ENCODE measurements around the gene ARL6IP1. TPM values are rescaled to one million over a fixed set of nuclear protein-coding genes. Genes with fewer than 3 reads are reported as not detected.

ARL6IP1 gene
- total and polyA plus RNA-seq, 5 donors from 2014 or later = 110 to 374 (median 281) TPM

DNA sequence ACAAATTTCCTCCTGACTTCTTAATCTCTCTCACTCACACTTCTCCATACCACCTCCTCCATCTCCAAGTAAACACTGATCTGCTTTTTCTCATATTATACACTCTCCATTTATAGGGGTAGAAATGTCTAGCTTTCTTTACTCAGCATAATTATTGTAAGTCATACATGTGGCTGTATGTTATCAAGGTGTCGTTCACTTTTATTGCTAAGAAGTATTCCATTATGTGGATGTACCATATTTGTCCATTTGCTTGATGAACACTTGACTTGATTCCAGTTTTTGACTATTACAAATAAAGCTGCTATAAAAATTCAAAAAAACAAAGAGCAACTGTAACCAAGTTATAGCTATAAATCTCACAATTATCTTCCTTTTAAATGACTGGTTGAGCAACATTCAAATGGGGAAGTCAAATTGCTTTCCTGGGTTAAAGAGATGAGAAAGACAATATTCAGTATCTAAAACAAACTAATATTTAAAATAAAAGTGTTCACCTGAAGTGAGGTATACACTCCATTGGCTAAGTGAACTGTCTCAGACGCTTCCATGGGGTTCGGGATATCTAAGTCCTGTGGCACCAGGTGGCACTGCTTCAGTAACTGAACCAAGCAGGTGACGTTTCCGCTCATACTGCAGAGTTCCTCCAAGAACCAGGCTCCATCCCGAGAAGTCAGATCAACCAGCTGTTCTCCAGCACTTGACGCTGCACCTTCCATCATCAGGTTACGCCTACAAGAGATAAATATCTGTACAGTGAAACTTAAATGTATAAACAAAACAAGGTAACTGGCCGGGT, 32.6 kb upstream of the ARL6IP1 start:
- DNase-seq = no peak
- no peaks in the 10 kb centered on the region for H3K27me3 Mint-ChIP-seq
- Histone ChIP-seq H3K27ac (ENCODE audit: insufficient read depth, low read length, poor library complexity, severe bottlenecking) (no peak overlapping the region), H3K36me3 (ENCODE audit: control insufficient read depth, insufficient read depth, low read length) (peaks cover 98% of the 10 kb centered on the region), H3K4me1 (ENCODE audit: control insufficient read depth, insufficient read depth, low read length, poor library complexity, severe bottlenecking) (no peaks in the 10 kb centered on the region), H3K27me3 (ENCODE audit: control insufficient read depth, insufficient read depth, low read length) (no peaks in the 10 kb centered on the region), H3K4me3 (ENCODE audit: low read depth, low read length) (no peak overlapping the region), H3K9me3 (ENCODE audit: control insufficient read depth in 2 of 2, low read length in 2 of 2) (no peaks in the 10 kb centered on the region)
- H3K9me3 Mint-ChIP-seq = no peaks in the 10 kb centered on the region
- no peak overlapping the region for H3K4me3 Mint-ChIP-seq
- ATAC-seq (ENCODE audit: low read depth in 2 of 2) = no peak
- peaks cover 0 to 3% (median under 1%) of the 10 kb centered on the region in 4 donors for H3K4me1 Mint-ChIP-seq
- peaks cover 54% of the 10 kb centered on the region for H3K36me3 Mint-ChIP-seq
- H3K27ac Mint-ChIP-seq = peak overlapping the region in 2 of 3 donors; percentile 32 to 44

DNA sequence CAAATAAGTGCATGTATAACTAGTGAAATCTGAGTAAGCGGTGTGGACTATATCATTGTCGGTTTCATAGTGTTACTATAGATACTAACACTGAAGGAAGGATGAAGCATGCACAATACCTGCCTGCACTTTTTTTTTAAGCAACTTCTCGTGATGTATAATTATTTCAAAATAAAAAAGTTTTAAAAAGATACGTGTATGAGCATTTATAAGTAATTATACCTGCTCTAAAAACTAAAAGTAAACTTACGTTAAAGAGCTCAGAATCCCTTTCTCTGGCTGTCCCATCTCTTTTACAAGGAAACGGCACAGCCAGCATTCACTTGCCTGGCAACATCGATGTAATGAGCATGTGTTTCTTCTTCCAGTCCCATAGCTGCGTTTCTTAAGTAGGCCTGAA, 31.3 kb upstream of the ARL6IP1 start:
- Histone ChIP-seq H3K27ac (ENCODE audit: insufficient read depth, low read length, poor library complexity, severe bottlenecking) (no peak overlapping the region), H3K4me1 (ENCODE audit: control insufficient read depth, insufficient read depth, low read length, poor library complexity, severe bottlenecking) (no peaks in the 10 kb centered on the region), H3K9me3 (ENCODE audit: control insufficient read depth in 2 of 2, low read length in 2 of 2) (no peaks in the 10 kb centered on the region), H3K27me3 (ENCODE audit: control insufficient read depth, insufficient read depth, low read length) (no peaks in the 10 kb centered on the region), H3K4me3 (ENCODE audit: low read depth, low read length) (no peak overlapping the region), H3K36me3 (ENCODE audit: control insufficient read depth, insufficient read depth, low read length) (peaks cover 96% of the 10 kb centered on the region)
- ATAC-seq (ENCODE audit: low read depth in 2 of 2) = no peak
- no peak overlapping the region for H3K27ac Mint-ChIP-seq
- no peaks in the 10 kb centered on the region for H3K27me3 Mint-ChIP-seq
- H3K4me1 Mint-ChIP-seq = peaks cover 0 to 2% (median 0%) of the 10 kb centered on the region in 4 donors
- H3K36me3 Mint-ChIP-seq = peaks cover 53% of the 10 kb centered on the region
- H3K4me3 Mint-ChIP-seq = no peak overlapping the region
- H3K9me3 Mint-ChIP-seq = no peaks in the 10 kb centered on the region
- no peak for DNase-seq

DNA sequence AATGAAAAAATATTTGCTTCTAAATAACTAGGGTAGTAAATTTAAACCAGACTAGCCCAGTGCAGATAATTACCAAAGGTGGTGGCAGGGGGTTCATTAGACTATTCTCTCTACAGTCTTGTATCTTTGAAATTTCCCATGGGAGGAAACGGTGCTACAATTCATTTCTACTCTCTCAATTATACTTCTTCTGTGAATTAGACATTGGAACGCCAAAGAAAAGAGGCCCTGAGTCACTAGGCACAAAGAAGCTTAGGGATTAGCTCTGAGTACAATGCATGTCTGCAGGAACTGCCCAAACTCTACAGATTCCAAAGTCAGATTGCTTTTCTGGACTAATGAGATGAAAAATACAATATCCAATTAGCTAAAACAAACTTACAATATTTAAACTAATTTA, 30.7 kb upstream of the ARL6IP1 start:
- H3K27me3 Mint-ChIP-seq = no peaks in the 10 kb centered on the region
- Histone ChIP-seq H3K4me3 (ENCODE audit: low read depth, low read length) (no peak overlapping the region), H3K27me3 (ENCODE audit: control insufficient read depth, insufficient read depth, low read length) (no peaks in the 10 kb centered on the region), H3K36me3 (ENCODE audit: control insufficient read depth, insufficient read depth, low read length) (peaks cover 92% of the 10 kb centered on the region), H3K4me1 (ENCODE audit: control insufficient read depth, insufficient read depth, low read length, poor library complexity, severe bottlenecking) (no peaks in the 10 kb centered on the region), H3K9me3 (ENCODE audit: control insufficient read depth in 2 of 2, low read length in 2 of 2) (no peaks in the 10 kb centered on the region), H3K27ac (ENCODE audit: insufficient read depth, low read length, poor library complexity, severe bottlenecking) (no peak overlapping the region)
- peaks cover 0 to 2% (median 0%) of the 10 kb centered on the region in 4 donors for H3K4me1 Mint-ChIP-seq
- ATAC-seq (ENCODE audit: low read depth in 2 of 2) (no peak), DNase-seq (no peak)
- no peak overlapping the region for H3K4me3 Mint-ChIP-seq
- H3K9me3 Mint-ChIP-seq = no peaks in the 10 kb centered on the region
- peaks cover 47% of the 10 kb centered on the region for H3K36me3 Mint-ChIP-seq
- H3K27ac Mint-ChIP-seq = no peak overlapping the region

DNA sequence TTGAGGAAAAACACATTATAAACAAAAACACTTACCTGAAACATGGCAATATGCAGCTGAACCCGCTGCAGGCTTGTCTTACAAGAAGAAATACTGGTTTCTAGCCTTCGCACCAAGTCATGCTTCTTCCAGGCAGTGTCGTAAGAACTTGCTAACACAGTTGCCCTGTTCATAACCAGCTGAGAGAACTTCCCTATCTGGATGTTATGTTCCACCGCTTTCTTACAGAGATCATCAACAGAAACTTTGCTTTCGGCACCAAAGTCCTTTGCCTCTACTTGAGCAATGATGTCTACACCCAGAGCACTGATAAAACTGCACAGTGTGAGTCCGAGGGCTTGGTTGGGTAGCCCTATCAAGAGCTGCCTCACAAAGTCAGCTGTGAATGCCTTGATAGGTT, 27.9 kb upstream of the ARL6IP1 start:
- Histone ChIP-seq H3K4me1 (ENCODE audit: control insufficient read depth, insufficient read depth, low read length, poor library complexity, severe bottlenecking) (no peaks in the 10 kb centered on the region), H3K9me3 (ENCODE audit: control insufficient read depth in 2 of 2, low read length in 2 of 2) (no peaks in the 10 kb centered on the region), H3K36me3 (ENCODE audit: control insufficient read depth, insufficient read depth, low read length) (peaks cover 67% of the 10 kb centered on the region), H3K4me3 (ENCODE audit: low read depth, low read length) (no peak overlapping the region), H3K27ac (ENCODE audit: insufficient read depth, low read length, poor library complexity, severe bottlenecking) (no peak overlapping the region), H3K27me3 (ENCODE audit: control insufficient read depth, insufficient read depth, low read length) (no peaks in the 10 kb centered on the region)
- ATAC-seq (ENCODE audit: low read depth in 2 of 2) (no peak), DNase-seq (no peak)
- H3K36me3 Mint-ChIP-seq = peaks cover 30% of the 10 kb centered on the region
- no peaks in the 10 kb centered on the region for H3K27me3 Mint-ChIP-seq
- no peak overlapping the region for H3K27ac Mint-ChIP-seq
- H3K4me1 Mint-ChIP-seq = no peaks in the 10 kb centered on the region
- H3K4me3 Mint-ChIP-seq = no peak overlapping the region
- H3K9me3 Mint-ChIP-seq = no peaks in the 10 kb centered on the region

DNA sequence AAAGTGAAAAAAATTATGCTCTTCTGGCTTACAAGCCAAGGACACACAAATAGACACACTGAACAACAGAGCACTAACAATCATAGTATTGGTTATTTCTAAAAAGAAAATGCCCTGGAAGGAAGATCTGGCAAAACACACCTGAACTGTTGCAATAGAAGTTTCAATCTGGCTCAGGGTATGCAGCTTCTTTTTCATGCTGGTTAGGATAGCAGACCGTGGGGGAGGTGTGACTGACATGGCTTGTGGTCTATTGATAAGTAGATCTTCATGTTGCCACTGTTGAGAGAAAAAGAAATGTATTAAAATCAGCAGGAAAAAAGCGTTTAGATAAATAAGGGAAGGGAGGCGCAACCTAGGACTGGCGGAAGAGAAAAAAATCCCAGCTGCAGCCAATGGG, 26.5 kb upstream of the ARL6IP1 start:
- Mint-ChIP-seq H3K4me1 (no peaks in the 10 kb centered on the region), H3K4me3 (no peak overlapping the region), H3K36me3 (peaks cover 23% of the 10 kb centered on the region), H3K27me3 (no peaks in the 10 kb centered on the region), H3K27ac (no peak overlapping the region), H3K9me3 (no peaks in the 10 kb centered on the region)
- DNase-seq (no peak), ATAC-seq (ENCODE audit: low read depth in 2 of 2) (no peak)
- no peaks in the 10 kb centered on the region for H3K27me3 ChIP-seq (ENCODE audit: control insufficient read depth, insufficient read depth, low read length)
- no peak overlapping the region for H3K27ac ChIP-seq (ENCODE audit: insufficient read depth, low read length, poor library complexity, severe bottlenecking)
- no peak overlapping the region for H3K4me3 ChIP-seq (ENCODE audit: low read depth, low read length)
- no peaks in the 10 kb centered on the region for H3K9me3 ChIP-seq (ENCODE audit: control insufficient read depth in 2 of 2, low read length in 2 of 2)
- no peaks in the 10 kb centered on the region for H3K4me1 ChIP-seq (ENCODE audit: control insufficient read depth, insufficient read depth, low read length, poor library complexity, severe bottlenecking)
- H3K36me3 ChIP-seq (ENCODE audit: control insufficient read depth, insufficient read depth, low read length) = peaks cover 54% of the 10 kb centered on the region

DNA sequence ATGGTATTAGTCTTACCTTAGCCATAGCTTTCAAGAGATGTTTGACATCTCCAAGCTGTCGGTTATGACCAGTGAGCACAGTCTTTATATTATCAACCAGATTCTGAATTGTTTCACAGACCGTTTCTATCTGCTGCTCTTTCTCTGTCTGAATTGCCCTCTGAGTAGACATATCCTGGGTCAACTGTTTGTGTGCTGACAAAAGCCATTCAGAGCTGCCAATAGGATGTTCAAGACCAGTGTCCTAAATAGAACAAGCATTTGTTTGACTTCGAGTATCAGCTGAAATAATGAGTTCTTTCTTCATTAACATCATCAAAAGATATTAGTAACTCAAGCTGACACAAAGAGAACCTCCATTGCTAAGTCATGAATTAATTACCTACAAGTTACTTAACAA, 14.9 kb upstream of the ARL6IP1 start:
- peaks cover 43% of the 10 kb centered on the region for H3K36me3 Mint-ChIP-seq
- H3K9me3 Mint-ChIP-seq = peaks cover 0 to 2% (median 0%) of the 10 kb centered on the region in 7 donors
- Histone ChIP-seq H3K4me1 (ENCODE audit: control insufficient read depth, insufficient read depth, low read length, poor library complexity, severe bottlenecking) (peaks cover 5% of the 10 kb centered on the region), H3K4me3 (ENCODE audit: low read depth, low read length) (no peak overlapping the region), H3K36me3 (ENCODE audit: control insufficient read depth, insufficient read depth, low read length) (peaks cover 63% of the 10 kb centered on the region), H3K27ac (ENCODE audit: insufficient read depth, low read length, poor library complexity, severe bottlenecking) (no peak overlapping the region), H3K27me3 (ENCODE audit: control insufficient read depth, insufficient read depth, low read length) (no peaks in the 10 kb centered on the region), H3K9me3 (ENCODE audit: control insufficient read depth in 2 of 2, low read length in 2 of 2) (no peaks in the 10 kb centered on the region)
- H3K4me1 Mint-ChIP-seq = peaks cover 6 to 15% (median 10%) of the 10 kb centered on the region in 4 donors
- DNase-seq (no peak), ATAC-seq (ENCODE audit: low read depth in 2 of 2) (no peak)
- no peak overlapping the region for H3K4me3 Mint-ChIP-seq
- H3K27me3 Mint-ChIP-seq = no peaks in the 10 kb centered on the region
- no peak overlapping the region for H3K27ac Mint-ChIP-seq

DNA sequence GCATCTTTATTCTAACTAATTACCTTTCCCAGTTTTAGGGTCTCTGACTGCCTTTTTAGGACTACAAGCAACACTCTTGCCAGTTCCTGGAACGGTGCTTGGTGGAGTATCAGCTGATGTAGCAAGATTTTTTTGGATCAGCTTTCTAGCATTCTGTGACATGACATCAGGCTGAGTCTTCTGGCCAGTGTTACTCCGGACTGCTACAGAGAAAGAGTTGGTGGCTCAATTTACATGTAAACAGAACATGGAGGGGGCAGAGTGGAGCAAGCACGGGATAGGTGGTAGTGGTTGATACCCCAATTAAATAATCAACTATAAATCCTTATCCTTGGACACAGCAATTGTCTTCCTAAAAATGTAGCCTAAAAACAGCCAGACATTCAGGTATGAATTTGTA, 10.6 kb upstream of the ARL6IP1 start:
- Histone ChIP-seq H3K27me3 (ENCODE audit: control insufficient read depth, insufficient read depth, low read length) (no peaks in the 10 kb centered on the region), H3K9me3 (ENCODE audit: control insufficient read depth in 2 of 2, low read length in 2 of 2) (no peaks in the 10 kb centered on the region), H3K36me3 (ENCODE audit: control insufficient read depth, insufficient read depth, low read length) (peaks cover 73% of the 10 kb centered on the region), H3K4me3 (ENCODE audit: low read depth, low read length) (no peak overlapping the region), H3K27ac (ENCODE audit: insufficient read depth, low read length, poor library complexity, severe bottlenecking) (no peak overlapping the region), H3K4me1 (ENCODE audit: control insufficient read depth, insufficient read depth, low read length, poor library complexity, severe bottlenecking) (no peaks in the 10 kb centered on the region)
- peaks cover 0 to 2% (median 0%) of the 10 kb centered on the region in 7 donors for H3K9me3 Mint-ChIP-seq
- H3K4me1 Mint-ChIP-seq = peaks cover 0 to 5% (median 0%) of the 10 kb centered on the region in 4 donors
- H3K27ac Mint-ChIP-seq = no peak overlapping the region
- no peak for ATAC-seq (ENCODE audit: low read depth in 2 of 2)
- DNase-seq = no peak
- no peaks in the 10 kb centered on the region for H3K27me3 Mint-ChIP-seq
- H3K4me3 Mint-ChIP-seq = no peak overlapping the region
- H3K36me3 Mint-ChIP-seq = peaks cover 53% of the 10 kb centered on the region

DNA sequence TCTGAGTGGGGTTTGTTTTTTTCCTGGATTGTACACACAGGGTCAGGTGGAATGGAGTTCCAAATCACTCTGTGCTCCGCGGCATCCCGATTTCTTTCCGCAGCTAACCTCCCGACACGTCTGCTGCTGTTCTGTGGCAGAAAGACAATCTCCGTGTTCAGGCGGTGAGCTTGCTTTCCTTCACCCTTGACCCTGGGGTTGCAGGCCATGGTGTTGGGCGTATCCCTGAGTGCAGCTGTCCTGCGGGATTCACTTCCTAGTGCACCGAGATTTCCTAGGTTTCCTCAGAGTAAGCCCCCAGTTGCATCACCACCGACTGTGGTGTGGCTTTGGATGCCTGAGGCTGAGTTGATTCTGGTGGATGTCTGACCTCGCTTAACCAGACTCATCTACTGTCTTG, 7.8 kb upstream of the ARL6IP1 start:
- peaks cover 9% of the 10 kb centered on the region for H3K4me1 ChIP-seq (ENCODE audit: control insufficient read depth, insufficient read depth, low read length, poor library complexity, severe bottlenecking)
- H3K27me3 Mint-ChIP-seq = no peaks in the 10 kb centered on the region
- H3K4me1 Mint-ChIP-seq = peaks cover 6 to 18% (median 9%) of the 10 kb centered on the region in 4 donors
- peak overlapping the region in 1 of 3 donors; percentile 26 for H3K27ac Mint-ChIP-seq
- H3K4me3 ChIP-seq (ENCODE audit: low read depth, low read length) = no peak overlapping the region
- no peaks in the 10 kb centered on the region for H3K27me3 ChIP-seq (ENCODE audit: control insufficient read depth, insufficient read depth, low read length)
- peaks cover 48% of the 10 kb centered on the region for H3K36me3 ChIP-seq (ENCODE audit: control insufficient read depth, insufficient read depth, low read length)
- peaks cover 46% of the 10 kb centered on the region for H3K36me3 Mint-ChIP-seq
- H3K4me3 Mint-ChIP-seq = no peak overlapping the region
- ATAC-seq (ENCODE audit: low read depth in 2 of 2) (no peak), DNase-seq (no peak)
- H3K27ac ChIP-seq (ENCODE audit: insufficient read depth, low read length, poor library complexity, severe bottlenecking) = no peak overlapping the region
- H3K9me3 ChIP-seq (ENCODE audit: control insufficient read depth in 2 of 2, low read length in 2 of 2) = no peaks in the 10 kb centered on the region
- H3K9me3 Mint-ChIP-seq = peaks cover 0 to 2% (median 0%) of the 10 kb centered on the region in 7 donors

All from CD4-positive, CD25-positive, alpha-beta regulatory T cell (primary cell).